Fibroblast of lung (primary cell): ENCODE measurements around the gene STOM. TPM values are rescaled to one million over a fixed set of nuclear protein-coding genes. Genes with fewer than 3 reads are reported as not detected.
A peak's percentile ranks its signal among the peaks of the same experiment; 100 is the strongest.

Experiments used
- DNase-seq, 2 donors: peaks; one replicate each; pipeline versions ENCODE4 v3.0.0 to v3.0.0-alpha.2; 2010; ENCODE audit warnings: low read depth in 2 of 2
- H2AFZ ChIP-seq: 2 replicates; pipeline ENCODE4 v1.5.1; 2012; ENCODE audit warnings: low read length, control low read depth, inconsistent platforms
- H3K27ac ChIP-seq: 2 replicates; pipeline ENCODE4 v1.5.1; 2011; ENCODE audit warnings: low read length, control low read depth; ENCODE audit not compliant: insufficient read depth
- H3K27me3 ChIP-seq: 2 replicates; pipeline ENCODE4 v1.5.1; 2011; ENCODE audit warnings: mild to moderate bottlenecking, low read length; ENCODE audit not compliant: control insufficient read depth, insufficient read depth
- H3K36me3 ChIP-seq: 2 replicates; pipeline ENCODE4 v1.5.1; 2011; ENCODE audit warnings: low read length; ENCODE audit not compliant: control insufficient read depth, insufficient read depth
- H3K4me1 ChIP-seq: 2 replicates; pipeline ENCODE4 v1.5.1; 2011; ENCODE audit warnings: low read length; ENCODE audit not compliant: control insufficient read depth, insufficient read depth; ENCODE audit errors: extremely low read depth
- H3K4me2 ChIP-seq: 2 replicates; pipeline ENCODE4 v1.5.1; 2011; ENCODE audit warnings: low read length, control low read depth; ENCODE audit not compliant: insufficient read depth; ENCODE audit errors: extremely low read depth
- H3K4me3 ChIP-seq, 4 experiments: fragments of 200-600 bp in 1 of 4; sonication (generic) in 1 of 4; replicated peaks in 1 of 4; 2 replicates each; pipeline ENCODE4 v1.5.1; 2011 to 2016; ENCODE audit warnings: low read length in 4 of 4, low read depth in 3 of 4, mild to moderate bottlenecking in 3 of 4, control low read depth in 2 of 4, inconsistent platforms in 1 of 4, mixed read lengths in 1 of 4; ENCODE audit not compliant: insufficient read depth in 1 of 4; ENCODE audit errors: control extremely low read depth in 1 of 4
- H3K79me2 ChIP-seq: 2 replicates; pipeline ENCODE4 v1.5.1; 2012; ENCODE audit warnings: mild to moderate bottlenecking, low read length, inconsistent platforms; ENCODE audit not compliant: control insufficient read depth, insufficient read depth
- H3K9ac ChIP-seq: 2 replicates; pipeline ENCODE4 v1.5.1; 2011; ENCODE audit warnings: mild to moderate bottlenecking, low read length, control low read depth; ENCODE audit not compliant: insufficient read depth
- H3K9me3 ChIP-seq: 2 replicates; pipeline ENCODE4 v1.5.1; 2012; ENCODE audit warnings: low read depth, low read length; ENCODE audit not compliant: control insufficient read depth, insufficient read depth
- H4K20me1 ChIP-seq: 2 replicates; pipeline ENCODE4 v1.5.1; 2011; ENCODE audit warnings: low read length; ENCODE audit not compliant: control insufficient read depth, insufficient read depth; ENCODE audit errors: extremely low read depth
- EZH2 ChIP-seq: IDR thresholded peaks from 2 replicates; pipeline ENCODE4 v1.5.1; 2012; ENCODE audit warnings: low read length, control low read depth, mild to moderate bottlenecking; ENCODE audit errors: missing control alignments
- polyA plus RNA-seq, 2 donors: library from polyadenylated mRNA; depleted of rRNA in 1 of 2; stranded (reverse) in 1 of 2; unstranded in 1 of 2; fragments of >200 nt; gene quantifications; 2 replicates each; pipeline ENCODE4 v1.2.1, GENCODE V29; 2011 to 2012; ENCODE audit warnings: missing spikeins in 1 of 2
- total RNA-seq: library from RNA; depleted of rRNA; stranded (reverse); fragments of >200 nt; gene quantifications from 2 replicates; pipeline ENCODE4 v1.2.1, GENCODE V29; 2014
- TF ChIP-seq, protein P1 (sequence below), 2 donors: IDR thresholded peaks in 1 of 2; conservative IDR thresholded peaks in 1 of 2; 1 replicate in 1 of 2; 2 replicates in 1 of 2; pipeline ENCODE4 v1.5.1; 2011 to 2012; ENCODE audit warnings: low read length in 2 of 2, control low read depth in 1 of 2, inconsistent platforms in 1 of 2, low read depth in 1 of 2, mild to moderate bottlenecking in 1 of 2

Gene STOM
- total and polyA plus RNA-seq, 2 donors (not counting 1 experiment from before 2014, with no cell fraction given): 248 to 536 TPM

DNA sequence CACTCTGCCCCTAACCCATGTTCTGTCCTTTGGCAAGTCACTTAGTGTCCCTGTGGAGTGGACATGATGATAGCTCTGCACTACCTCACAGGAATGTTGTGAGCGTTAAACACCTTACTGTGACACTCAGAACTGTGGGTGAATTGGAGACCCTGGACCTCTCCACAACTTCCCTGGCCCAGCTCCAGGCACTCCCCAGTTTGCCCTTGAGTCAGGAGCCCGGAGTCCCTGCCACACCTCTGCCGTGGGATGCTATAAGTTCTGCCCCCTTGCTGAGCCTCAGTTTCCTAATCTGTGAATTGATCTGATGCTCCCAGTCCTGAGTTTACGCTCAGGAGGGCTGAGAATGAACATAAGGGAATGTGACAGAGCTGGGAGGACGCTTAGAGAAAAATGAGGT lies 67.7 kb downstream of the STOM start:
- H3K4me2 ChIP-seq: no peak overlapping the region
- no peak overlapping the region for H3K4me3 ChIP-seq
- H3K79me2 ChIP-seq: peaks cover 3% of the 10 kb centered on the region
- peaks cover 26% of the 10 kb centered on the region for H3K36me3 ChIP-seq
- H2AFZ ChIP-seq: no peak overlapping the region
- no peak overlapping the region for H3K9ac ChIP-seq
- no peaks in the 10 kb centered on the region for H3K27me3 ChIP-seq
- no peaks in the 10 kb centered on the region for H3K9me3 ChIP-seq
- H3K4me1 ChIP-seq: peaks cover 7% of the 10 kb centered on the region
- TF ChIP-seq, protein P1, sequence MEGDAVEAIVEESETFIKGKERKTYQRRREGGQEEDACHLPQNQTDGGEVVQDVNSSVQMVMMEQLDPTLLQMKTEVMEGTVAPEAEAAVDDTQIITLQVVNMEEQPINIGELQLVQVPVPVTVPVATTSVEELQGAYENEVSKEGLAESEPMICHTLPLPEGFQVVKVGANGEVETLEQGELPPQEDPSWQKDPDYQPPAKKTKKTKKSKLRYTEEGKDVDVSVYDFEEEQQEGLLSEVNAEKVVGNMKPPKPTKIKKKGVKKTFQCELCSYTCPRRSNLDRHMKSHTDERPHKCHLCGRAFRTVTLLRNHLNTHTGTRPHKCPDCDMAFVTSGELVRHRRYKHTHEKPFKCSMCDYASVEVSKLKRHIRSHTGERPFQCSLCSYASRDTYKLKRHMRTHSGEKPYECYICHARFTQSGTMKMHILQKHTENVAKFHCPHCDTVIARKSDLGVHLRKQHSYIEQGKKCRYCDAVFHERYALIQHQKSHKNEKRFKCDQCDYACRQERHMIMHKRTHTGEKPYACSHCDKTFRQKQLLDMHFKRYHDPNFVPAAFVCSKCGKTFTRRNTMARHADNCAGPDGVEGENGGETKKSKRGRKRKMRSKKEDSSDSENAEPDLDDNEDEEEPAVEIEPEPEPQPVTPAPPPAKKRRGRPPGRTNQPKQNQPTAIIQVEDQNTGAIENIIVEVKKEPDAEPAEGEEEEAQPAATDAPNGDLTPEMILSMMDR (conservative IDR thresholded peaks at IDR 0.05 in 1 of 2, IDR thresholded peaks at IDR 0.05 in 1 of 2; ENCODE audit: low read depth in 1 of 2, low read length in 2 of 2): no peak
- TF ChIP-seq EZH2: no peak
- H3K27ac ChIP-seq: no peak overlapping the region
- no peak for DNase-seq
- H4K20me1 ChIP-seq: no peaks in the 10 kb centered on the region

DNA sequence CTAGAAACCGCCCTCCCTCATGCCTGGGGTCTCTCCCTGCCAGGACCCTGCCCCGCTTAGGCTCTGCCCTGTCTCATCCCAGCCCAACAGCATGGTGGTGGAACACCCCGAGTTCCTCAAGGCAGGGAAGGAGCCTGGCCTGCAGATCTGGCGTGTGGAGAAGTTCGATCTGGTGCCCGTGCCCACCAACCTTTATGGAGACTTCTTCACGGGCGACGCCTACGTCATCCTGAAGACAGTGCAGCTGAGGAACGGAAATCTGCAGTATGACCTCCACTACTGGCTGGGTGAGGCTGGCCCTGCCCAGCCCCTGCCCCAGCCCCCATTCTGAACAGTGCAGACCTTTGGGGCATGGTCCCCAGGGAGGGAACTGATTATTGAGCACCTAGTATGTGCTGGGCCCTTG lies 68.2 kb downstream of the STOM start:
- H3K27me3 ChIP-seq: no peaks in the 10 kb centered on the region
- no peak overlapping the region for H3K27ac ChIP-seq

DNA sequence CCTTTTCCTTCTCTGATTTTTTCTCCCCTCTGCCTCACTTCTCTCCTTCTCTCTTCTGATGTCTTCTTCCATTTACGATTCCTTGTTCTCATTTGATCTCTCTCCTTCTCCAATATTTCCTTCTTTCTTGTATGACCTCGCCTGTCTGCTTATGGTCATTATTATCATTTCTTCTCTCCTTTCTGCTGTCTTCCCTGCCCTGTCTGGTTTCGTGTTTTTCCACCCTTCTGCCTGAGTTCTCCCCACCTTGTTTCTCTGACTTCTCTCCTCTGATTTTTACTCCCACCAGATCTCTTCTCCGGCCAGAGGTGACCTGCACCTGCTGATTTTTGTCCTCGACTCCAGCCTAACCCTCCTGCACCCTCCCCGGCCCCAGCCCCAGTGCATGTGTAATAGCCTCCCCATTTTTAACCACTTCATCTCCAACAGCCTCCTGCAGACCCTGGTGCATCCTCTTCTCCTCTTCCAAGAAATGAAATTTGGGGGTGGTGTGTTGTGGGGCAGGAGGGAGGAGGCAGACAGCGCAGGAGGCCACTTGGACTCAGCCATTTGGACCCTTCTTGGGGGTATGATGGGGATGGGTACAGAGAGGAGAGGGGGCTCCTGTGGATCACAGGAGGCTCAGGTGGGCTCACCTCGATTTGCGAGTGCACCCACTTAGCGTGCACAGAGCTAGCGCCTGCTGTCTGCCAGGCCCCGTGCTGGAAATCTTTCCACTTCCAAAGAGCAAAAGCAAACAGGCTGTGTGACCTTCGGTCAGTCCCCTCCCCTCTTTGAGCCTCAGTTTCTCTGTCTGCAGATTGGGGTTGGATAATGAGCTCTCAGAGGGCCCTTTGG lies 69.5 kb downstream of the STOM start:
- Histone ChIP-seq H3K27ac (peak overlapping the region; percentile 27), H3K4me2 (peak overlapping the region; percentile 75), H3K9ac (no peak overlapping the region), H4K20me1 (no peaks in the 10 kb centered on the region), H3K9me3 (no peaks in the 10 kb centered on the region), H3K4me1 (peaks cover 7% of the 10 kb centered on the region), H3K4me3 (peak overlapping the region; percentile 35 to 57 (median 37)), H3K36me3 (peaks cover 27% of the 10 kb centered on the region), H3K79me2 (peaks cover 3% of the 10 kb centered on the region), H3K27me3 (no peaks in the 10 kb centered on the region), H2AFZ (no peak overlapping the region)
- no peak for DNase-seq
- TF ChIP-seq EZH2: no peak
- TF ChIP-seq, protein P1 (conservative IDR thresholded peaks at IDR 0.05 in 1 of 2, IDR thresholded peaks at IDR 0.05 in 1 of 2; ENCODE audit: low read depth in 1 of 2, low read length in 2 of 2): no peak

More for the DNA sequence above, 68.2 kb downstream of the STOM start:
- no peak for TF ChIP-seq EZH2
- TF ChIP-seq, protein P1 (conservative IDR thresholded peaks at IDR 0.05 in 1 of 2, IDR thresholded peaks at IDR 0.05 in 1 of 2; ENCODE audit: low read depth in 1 of 2, low read length in 2 of 2): no peak
- H3K79me2 ChIP-seq: peaks cover 3% of the 10 kb centered on the region
- no peaks in the 10 kb centered on the region for H3K9me3 ChIP-seq
- peaks cover 25% of the 10 kb centered on the region for H3K36me3 ChIP-seq
- H3K9ac ChIP-seq: no peak overlapping the region
- H3K4me3 ChIP-seq: no peak overlapping the region
- H3K4me2 ChIP-seq: no peak overlapping the region
- H3K4me1 ChIP-seq: peaks cover 7% of the 10 kb centered on the region
- no peak overlapping the region for H2AFZ ChIP-seq
- no peaks in the 10 kb centered on the region for H4K20me1 ChIP-seq
- DNase-seq: no peak
